ENCODE measurements around the gene GLI3.

- TF ChIP-seq SIX5 (IDR thresholded peaks at IDR 0.05; ENCODE audit: low read depth, low read length) (no peak), EP300 (IDR thresholded peaks at IDR 0.05; ENCODE audit: borderline replicate concordance in 1 of 2, low read depth in 2 of 2, low read length in 2 of 2) (no peak), RXRA (IDR thresholded peaks at IDR 0.05; ENCODE audit: insufficient read depth, low read depth, low read length) (no peak), POLR2A (IDR thresholded peaks at IDR 0.05; ENCODE audit: control extremely low read depth in 1 of 2, low read depth in 2 of 2, low read length in 2 of 2) (no peak)
- TF ChIP-seq, protein P1, sequence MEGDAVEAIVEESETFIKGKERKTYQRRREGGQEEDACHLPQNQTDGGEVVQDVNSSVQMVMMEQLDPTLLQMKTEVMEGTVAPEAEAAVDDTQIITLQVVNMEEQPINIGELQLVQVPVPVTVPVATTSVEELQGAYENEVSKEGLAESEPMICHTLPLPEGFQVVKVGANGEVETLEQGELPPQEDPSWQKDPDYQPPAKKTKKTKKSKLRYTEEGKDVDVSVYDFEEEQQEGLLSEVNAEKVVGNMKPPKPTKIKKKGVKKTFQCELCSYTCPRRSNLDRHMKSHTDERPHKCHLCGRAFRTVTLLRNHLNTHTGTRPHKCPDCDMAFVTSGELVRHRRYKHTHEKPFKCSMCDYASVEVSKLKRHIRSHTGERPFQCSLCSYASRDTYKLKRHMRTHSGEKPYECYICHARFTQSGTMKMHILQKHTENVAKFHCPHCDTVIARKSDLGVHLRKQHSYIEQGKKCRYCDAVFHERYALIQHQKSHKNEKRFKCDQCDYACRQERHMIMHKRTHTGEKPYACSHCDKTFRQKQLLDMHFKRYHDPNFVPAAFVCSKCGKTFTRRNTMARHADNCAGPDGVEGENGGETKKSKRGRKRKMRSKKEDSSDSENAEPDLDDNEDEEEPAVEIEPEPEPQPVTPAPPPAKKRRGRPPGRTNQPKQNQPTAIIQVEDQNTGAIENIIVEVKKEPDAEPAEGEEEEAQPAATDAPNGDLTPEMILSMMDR (IDR thresholded peaks at IDR 0.05; ENCODE audit: control extremely low read depth in 1 of 3, insufficient read depth in 1 of 3, low read depth in 1 of 3, low read length in 3 of 3), result peak; percentile 89 to 100 (median 96)
Observed at GRCh38 chr7:41943094-41943577, 293.9 kb downstream of the GLI3 start.
